Activated naive CD4-positive, alpha-beta T cell treated with anti-CD3 and anti-CD28 coated beads for 36 hours (primary cell): ENCODE data around the gene CEACAM1. TPM values are rescaled to one million over a fixed set of nuclear protein-coding genes. Genes with fewer than 3 reads are reported as not detected.
"Not testable (repeated sequence)": the region's sequence is repeated elsewhere in the genome, so short reads cannot be mapped to it uniquely, and the experiment has no call there.

ENCODE experiments used
- CTCF ChIA-PET: fragments of 350-600 bp; sonication (Branson Sonifier 250); formaldehyde crosslinking; loops from one replicate; lab custom pipeline; 2021; ENCODE audit warnings: antibody characterized with exemption; lab: Charles Lee
- DNase-seq: peaks from one replicate; pipeline ENCODE4 v3.0.0-alpha.2; 2020
- H3K27ac Mint-ChIP-seq: one replicate; pipeline ENCODE4 v1.8.0; 2021; ENCODE audit warnings: mild to moderate bottlenecking, mixed read lengths
- H3K27me3 Mint-ChIP-seq: one replicate; pipeline ENCODE4 v1.8.0; 2021; ENCODE audit warnings: low read depth, mixed read lengths
- H3K36me3 Mint-ChIP-seq: one replicate; pipeline ENCODE4 v1.8.0; 2021; ENCODE audit warnings: low read depth, mixed read lengths
- H3K4me1 Mint-ChIP-seq: one replicate; pipeline ENCODE4 v1.8.0; 2021; ENCODE audit warnings: low read depth, mixed read lengths
- H3K4me3 Mint-ChIP-seq: one replicate; pipeline ENCODE4 v1.8.0; 2021; ENCODE audit warnings: mild to moderate bottlenecking, moderate library complexity, mixed read lengths
- H3K9me3 Mint-ChIP-seq: one replicate; pipeline ENCODE4 v1.8.0; 2021; ENCODE audit warnings: mixed read lengths
- intact Hi-C: fragments of 100-400 bp; cut with micrococcal nuclease; formaldehyde crosslinking; loops from one replicate; pipeline ENCODE4 v1.15.1; 2023
- total RNA-seq, 2 experiments: library from RNA; stranded (reverse); gene quantifications; one replicate each; pipeline ENCODE4 v1.2.3, GENCODE V29; 2021

The CEACAM1 gene
- total RNA-seq, 2 experiments from 2014 or later, result 3.1 to 3.6 TPM

DNA sequence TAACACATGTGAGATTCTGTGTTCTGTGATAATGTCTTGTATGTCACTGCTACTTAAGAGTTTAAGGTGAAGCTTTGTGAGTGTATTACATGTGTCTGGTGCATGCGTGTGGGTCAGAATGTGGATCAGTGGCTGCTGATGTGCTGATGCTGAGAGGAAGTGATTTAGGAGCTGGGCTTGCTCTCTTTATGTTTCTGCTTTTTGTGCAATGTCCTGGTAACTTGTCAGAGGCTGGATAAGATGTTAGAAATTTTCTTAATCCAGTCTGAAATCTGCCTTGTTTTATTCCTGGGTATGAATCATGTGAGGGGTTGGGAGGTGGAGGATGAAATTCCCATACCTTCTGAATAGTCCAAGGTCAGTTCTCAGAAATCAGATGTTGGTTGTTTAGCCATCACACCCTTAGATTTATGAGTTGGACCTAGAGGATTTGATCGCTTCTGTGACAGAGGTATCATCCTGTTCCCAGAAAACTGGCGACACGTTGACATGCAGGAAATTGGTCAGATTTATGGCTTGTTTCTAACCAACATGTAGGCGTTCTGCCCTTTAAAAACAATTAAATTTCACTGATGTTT is 61.0 kb downstream of the CEACAM1 start:
- Mint-ChIP-seq H3K4me3 (no peak overlapping the region), H3K36me3 (no peaks in the 10 kb centered on the region), H3K27ac (no peak overlapping the region), H3K9me3 (no peaks in the 10 kb centered on the region), H3K27me3 (no peaks in the 10 kb centered on the region), H3K4me1 (peaks cover 14% of the 10 kb centered on the region)
- CTCF ChIA-PET, result interaction anchor here (2.1 kb wide), 1 partner anchor 16 kb away, joined by 11 read pairs; no protein-coding TSS in a partner anchor
- intact Hi-C loops, result no loop called here
- no peak for DNase-seq

DNA sequence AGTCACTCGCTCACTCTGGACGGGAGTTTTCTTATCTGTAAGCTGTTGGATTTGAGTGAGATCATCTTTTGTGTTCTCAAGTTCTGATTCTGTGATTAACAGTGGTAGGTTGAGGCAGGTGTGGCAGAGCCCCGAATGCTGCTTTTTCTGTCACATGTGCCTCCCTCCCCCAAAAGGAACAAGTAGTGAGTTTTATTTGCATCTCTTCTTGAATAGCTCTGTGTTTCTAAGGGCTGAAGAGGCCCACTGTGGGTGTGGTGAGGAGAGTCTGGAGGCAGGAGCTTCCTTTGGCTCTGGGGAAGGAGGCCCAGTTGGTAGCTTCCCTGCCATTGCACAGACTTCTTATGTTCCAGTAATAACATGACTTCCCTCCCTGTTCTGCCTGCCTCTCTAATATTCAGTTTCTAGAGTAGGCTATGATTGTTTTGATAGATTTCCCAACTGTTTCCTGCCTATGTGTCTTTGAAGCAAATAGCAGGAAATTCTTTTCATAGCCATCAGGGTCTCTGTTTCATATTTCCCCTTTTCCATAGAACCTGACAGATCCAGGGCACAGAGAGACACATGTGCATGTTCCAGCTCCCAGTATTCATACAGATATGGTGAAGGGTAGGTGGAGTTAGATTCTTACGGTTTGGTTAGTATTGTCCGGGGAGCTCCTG is 61.6 kb downstream of the CEACAM1 start:
- Mint-ChIP-seq H3K27me3 (no peaks in the 10 kb centered on the region), H3K9me3 (no peaks in the 10 kb centered on the region), H3K36me3 (no peaks in the 10 kb centered on the region), H3K4me3 (no peak overlapping the region), H3K27ac (no peak overlapping the region), H3K4me1 (peaks cover 14% of the 10 kb centered on the region)
- DNase-seq, result no peak
- CTCF ChIA-PET, result interaction anchor here (0.7 to 2.1 kb wide), 3 partner anchors 16 to 64 kb away, joined by 3 to 11 read pairs (median 5); no protein-coding TSS in a partner anchor
- intact Hi-C loops, result no loop called here

DNA sequence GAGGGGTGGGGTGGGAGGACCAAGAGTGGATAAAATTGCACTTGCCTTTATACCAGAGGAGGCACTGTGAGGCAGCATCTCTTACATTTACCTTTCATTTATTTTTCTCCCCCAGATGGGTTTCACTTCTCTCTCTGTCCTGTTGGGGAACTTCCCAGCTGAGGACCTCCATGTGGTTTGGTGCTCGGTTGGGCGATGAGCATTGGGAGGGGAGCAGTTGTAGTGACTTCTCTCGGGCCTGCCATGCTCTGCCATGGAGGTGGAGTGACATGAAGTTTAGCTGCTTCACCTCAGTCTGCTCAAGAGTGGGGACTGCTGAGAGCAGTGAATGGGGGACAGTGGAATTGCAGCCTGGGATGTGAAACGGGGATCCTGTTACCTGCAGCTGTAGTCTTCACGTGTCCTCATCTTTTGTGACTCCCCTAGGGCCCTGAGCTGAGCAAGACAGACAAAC is 62.4 kb downstream of the CEACAM1 start:
- no peaks in the 10 kb centered on the region for H3K27me3 Mint-ChIP-seq
- intact Hi-C loops, result no loop called here
- H3K27ac Mint-ChIP-seq, result no peak overlapping the region
- peaks cover 14% of the 10 kb centered on the region for H3K4me1 Mint-ChIP-seq
- DNase-seq, result no peak
- CTCF ChIA-PET, result interaction anchor here (0.8 to 2.1 kb wide), 2 partner anchors 15 to 25 kb away, joined by 3 to 11 read pairs; no protein-coding TSS in a partner anchor
- no peaks in the 10 kb centered on the region for H3K9me3 Mint-ChIP-seq
- H3K36me3 Mint-ChIP-seq, result no peaks in the 10 kb centered on the region
- no peak overlapping the region for H3K4me3 Mint-ChIP-seq

DNA sequence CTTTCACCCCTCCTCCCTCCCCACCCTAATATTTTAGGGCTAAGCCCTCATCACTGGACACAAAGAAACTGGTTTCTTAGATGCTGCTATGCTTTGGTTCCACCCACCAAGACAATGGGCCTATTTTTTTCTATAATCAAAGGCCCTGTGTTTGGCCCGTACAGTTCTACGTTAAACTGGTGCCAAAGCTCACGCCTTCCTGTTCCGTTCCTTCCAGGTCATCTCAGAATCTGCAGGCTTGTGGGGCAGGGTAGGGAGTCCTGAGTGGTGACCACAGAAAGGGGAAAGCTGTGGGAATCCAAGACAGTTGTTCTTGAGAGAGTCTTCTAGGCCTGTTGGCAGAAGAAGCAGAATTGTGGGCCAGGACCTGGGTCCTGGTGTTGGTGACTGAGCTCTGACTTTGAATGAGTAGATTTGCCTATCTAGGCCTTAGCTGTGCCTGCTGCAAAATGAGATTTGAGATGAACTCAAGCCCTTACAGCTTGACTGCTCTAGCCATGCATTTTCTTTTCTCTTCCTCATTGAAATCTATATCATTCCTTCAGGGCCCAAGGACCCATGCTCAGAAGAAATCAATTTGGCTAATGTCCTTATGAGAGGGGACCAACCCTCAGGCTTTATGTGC is 66.5 kb downstream of the CEACAM1 start:
- Mint-ChIP-seq H3K36me3 (no peaks in the 10 kb centered on the region), H3K4me1 (peaks cover 7% of the 10 kb centered on the region), H3K27me3 (no peaks in the 10 kb centered on the region), H3K27ac (no peak overlapping the region), H3K4me3 (no peak overlapping the region), H3K9me3 (no peaks in the 10 kb centered on the region)
- DNase-seq, result no peak
- intact Hi-C loops, result no loop called here
- CTCF ChIA-PET, result interaction anchor here (1.1 to 2.6 kb wide), 3 partner anchors 21 to 222 kb away, joined by 3 to 10 read pairs (median 5); partner anchors contain the start of gene CEACAM1

DNA sequence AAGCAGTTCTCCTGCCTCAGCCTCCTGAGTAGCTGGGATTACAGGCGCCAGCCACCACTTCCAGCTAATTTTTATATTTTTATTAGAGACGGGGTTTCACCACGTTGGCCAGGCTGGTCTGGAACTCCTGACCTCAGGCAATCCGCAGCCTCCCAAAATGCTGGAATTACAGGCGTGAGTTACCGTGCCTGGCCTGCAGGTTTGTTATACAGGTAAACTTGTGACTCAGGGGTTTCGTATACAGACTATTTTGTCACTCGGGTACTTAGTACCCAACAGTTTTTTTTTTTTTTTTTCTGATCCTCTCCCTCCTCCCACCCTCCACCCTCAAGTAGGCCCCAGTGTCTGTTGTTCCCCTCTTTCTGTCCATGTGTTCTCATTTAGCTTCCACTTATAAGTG is 67.0 kb downstream of the CEACAM1 start:
- intact Hi-C loops, H3K4me3 Mint-ChIP-seq, H3K27ac Mint-ChIP-seq, H3K27me3 Mint-ChIP-seq, H3K36me3 Mint-ChIP-seq, DNase-seq, H3K4me1 Mint-ChIP-seq, H3K9me3 Mint-ChIP-seq: not testable (repeated sequence)
- CTCF ChIA-PET, result interaction anchor here (0.6 to 1.1 kb wide), 2 partner anchors 11 to 222 kb away, joined by 3 to 4 read pairs; no protein-coding TSS in a partner anchor

DNA sequence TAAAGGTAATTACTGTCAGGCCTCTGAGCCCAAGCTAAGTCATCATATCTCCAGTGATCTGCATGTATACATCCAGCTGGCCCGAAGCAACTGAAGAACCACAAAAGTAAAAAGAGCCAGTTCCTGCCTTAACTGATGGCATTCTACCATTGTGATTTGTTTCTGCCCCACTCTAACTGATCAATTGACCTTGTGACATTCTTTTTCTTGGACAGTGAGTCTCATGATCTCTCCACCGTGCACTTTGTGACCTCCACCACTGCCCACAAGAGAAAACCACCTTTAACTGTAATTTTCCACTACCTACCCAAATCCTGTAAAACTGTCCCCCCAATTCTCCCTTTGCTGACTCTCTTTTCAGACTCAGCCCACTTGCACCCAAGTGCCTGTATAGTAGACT is 68.4 kb downstream of the CEACAM1 start:
- no peaks in the 10 kb centered on the region for H3K4me1 Mint-ChIP-seq
- H3K9me3 Mint-ChIP-seq, result no peaks in the 10 kb centered on the region
- H3K4me3 Mint-ChIP-seq, result no peak overlapping the region
- H3K27ac Mint-ChIP-seq, result no peak overlapping the region
- DNase-seq, result no peak
- intact Hi-C loops, result no loop called here
- H3K27me3 Mint-ChIP-seq, result no peaks in the 10 kb centered on the region
- CTCF ChIA-PET, result interaction anchor here (2.1 kb wide), 1 partner anchor 69 kb away, joined by 12 read pairs; the partner anchor contains the start of gene CEACAM1
- H3K36me3 Mint-ChIP-seq, result no peaks in the 10 kb centered on the region

Other genes with a start within 250 kb of the CEACAM1 start
- under 1 TPM; 0.27 to 0.43 TPM for gene PRR19, start 226.3 kb downstream of the CEACAM1 start, total RNA-seq
- 10 to 100 TPM; 36.6 TPM for gene PAFAH1B3, start 225.9 kb downstream of the CEACAM1 start, total RNA-seq
- not detected for gene TMEM145, start 215.2 kb downstream of the CEACAM1 start, total RNA-seq
- gene MEGF8, start 202.8 kb downstream of the CEACAM1 start, total RNA-seq, result 1 to 10 TPM; 3.3 to 4.0 TPM
- gene CNFN, start 138.2 kb downstream of the CEACAM1 start, total RNA-seq, result not detected
- gene LIPE, start 101.1 kb downstream of the CEACAM1 start, total RNA-seq, result 10 to 100 TPM; 30.2 to 32.5 TPM
- gene CXCL17, start 85.5 kb downstream of the CEACAM1 start, total RNA-seq, result not detected
- not detected for gene CEACAM8, start 66.4 kb upstream of the CEACAM1 start, total RNA-seq
- gene PSG3, start 212.0 kb upstream of the CEACAM1 start, total RNA-seq, result not detected
- not detected for gene PSG8, start 237.2 kb upstream of the CEACAM1 start, total RNA-seq